Upper lobe of left lung (tissue), 4 donors: Measurements from ENCODE around the gene FXYD4.

Experiments used
- CTCF ChIP-seq, 6 experiments: fragments of 450-650 bp in 4 of 6; fragments of 200-600 bp in 2 of 6; sonication (generic) in 2 of 6; IDR thresholded peaks; one replicate each; pipeline ENCODE4 v1.5.1; 2016 to 2019; ENCODE audit warnings: antibody characterized with exemption in 6 of 6
- POLR2A ChIP-seq, 4 donors: fragments of 450-650 bp; IDR thresholded peaks; one replicate each; pipeline ENCODE4 v1.5.1; 2016 to 2017; ENCODE audit warnings: antibody characterized with exemption in 4 of 4, mild to moderate bottlenecking in 2 of 4
- POLR2AphosphoS5 ChIP-seq, 2 donors: sonication (generic); formaldehyde crosslinking; IDR thresholded peaks; one replicate each; pipeline ENCODE4 v1.5.1; 2017; ENCODE audit warnings: antibody characterized with exemption in 2 of 2

- no peak for TF ChIP-seq CTCF (IDR thresholded peaks at IDR 0.05)
- TF ChIP-seq POLR2A (IDR thresholded peaks at IDR 0.05), result no peak
- no peak for TF ChIP-seq POLR2AphosphoS5 (IDR thresholded peaks at IDR 0.05)
These were observed 18.4 kb downstream of the FXYD4 start for GRCh38 chr10:43389867-43390266.
